Effector memory CD4-positive, alpha-beta T cell (primary cell): ENCODE measurements around the gene MYO5B.

Source experiments
- DNase-seq, 3 donors: peaks; one replicate each; pipeline ENCODE4 v3.0.0-alpha.2; 2020
- H3K27ac ChIP-seq: 2 replicates; pipeline ENCODE4 v1.7.0; 2013; ENCODE audit warnings: mild to moderate bottlenecking, low read length, moderate library complexity; ENCODE audit not compliant: insufficient read depth, poor library complexity, severe bottlenecking
- H3K27me3 ChIP-seq: replicated peaks from 2 replicates; pipeline ENCODE4 v1.7.0; 2013; ENCODE audit warnings: mild to moderate bottlenecking, low read length; ENCODE audit not compliant: insufficient read depth, control insufficient read depth, poor library complexity, severe bottlenecking
- H3K36me3 ChIP-seq: 2 replicates; pipeline ENCODE4 v1.7.0; 2013; ENCODE audit warnings: mild to moderate bottlenecking, low read length, moderate library complexity; ENCODE audit not compliant: control insufficient read depth, insufficient read depth
- H3K4me1 ChIP-seq: 2 replicates; pipeline ENCODE4 v1.7.0; 2013; ENCODE audit warnings: low read length, mild to moderate bottlenecking; ENCODE audit not compliant: control insufficient read depth, insufficient read depth, poor library complexity, severe bottlenecking
- H3K4me3 ChIP-seq: 2 replicates; pipeline ENCODE4 v1.7.0; 2013; ENCODE audit warnings: low read length, low read depth, mild to moderate bottlenecking; ENCODE audit not compliant: insufficient read depth, poor library complexity, severe bottlenecking
- H3K9me3 ChIP-seq: 2 replicates; pipeline ENCODE4 v1.7.0; 2013; ENCODE audit warnings: mild to moderate bottlenecking, low read length, moderate library complexity; ENCODE audit not compliant: control insufficient read depth

MYO5B gene

GRCh38 chr18:50080932-50081560, 113.9 kb downstream of the MYO5B start:
- Histone ChIP-seq H3K4me3 (no peak overlapping the region), H3K36me3 (no peaks in the 10 kb centered on the region), H3K27me3 (no peaks in the 10 kb centered on the region), H3K4me1 (peaks cover 4% of the 10 kb centered on the region), H3K27ac (no peak overlapping the region), H3K9me3 (no peaks in the 10 kb centered on the region)
- no peak for DNase-seq

GRCh38 chr18:50080316-50080715, 114.6 kb downstream of the MYO5B start:
- Histone ChIP-seq H3K4me1 (peaks cover 4% of the 10 kb centered on the region), H3K27me3 (no peaks in the 10 kb centered on the region), H3K9me3 (no peaks in the 10 kb centered on the region), H3K4me3 (no peak overlapping the region), H3K36me3 (no peaks in the 10 kb centered on the region), H3K27ac (no peak overlapping the region)
- DNase-seq: no peak

DNA sequence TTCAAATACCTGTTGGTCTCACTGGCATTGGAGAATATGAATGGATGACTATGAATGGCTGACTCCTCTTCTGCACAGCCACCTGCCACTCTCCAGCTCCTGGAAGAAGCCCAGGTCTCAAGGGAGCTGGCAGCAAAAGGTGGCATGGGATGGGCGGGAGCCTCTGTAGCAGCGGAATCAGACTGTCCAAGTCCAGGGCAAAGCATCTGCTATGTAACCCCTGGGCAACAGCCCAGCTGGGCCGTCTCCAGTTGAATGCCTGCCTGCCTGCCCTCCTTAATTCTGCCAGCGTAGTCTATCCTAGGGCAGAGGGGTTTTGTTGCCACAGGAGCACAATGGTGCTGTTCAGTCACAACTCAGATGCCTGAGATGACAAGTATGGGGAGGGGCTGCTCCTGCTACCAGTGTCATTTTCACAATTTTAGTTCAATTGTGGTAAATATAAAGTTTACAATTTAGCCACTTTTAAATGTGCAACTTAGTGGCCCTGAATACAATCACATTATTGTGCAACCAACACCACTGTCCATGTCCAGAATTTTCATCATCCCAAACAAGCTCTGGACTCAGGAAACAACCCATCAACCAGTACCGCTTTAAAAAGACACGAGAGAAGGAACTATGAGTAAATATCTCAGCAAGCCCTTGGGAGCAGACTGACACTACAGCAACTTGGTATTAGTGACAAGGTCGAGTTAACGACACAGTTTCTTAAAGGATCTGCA, 115.2 kb downstream of the MYO5B start:
- H3K27me3 ChIP-seq: no peaks in the 10 kb centered on the region
- no peak overlapping the region for H3K27ac ChIP-seq
- no peak for DNase-seq
- no peaks in the 10 kb centered on the region for H3K9me3 ChIP-seq
- no peak overlapping the region for H3K4me3 ChIP-seq
- no peaks in the 10 kb centered on the region for H3K36me3 ChIP-seq
- peaks cover 4% of the 10 kb centered on the region for H3K4me1 ChIP-seq

- no peaks in the 10 kb centered on the region for H3K36me3 ChIP-seq
- H3K4me1 ChIP-seq: peaks cover 4% of the 10 kb centered on the region
- no peaks in the 10 kb centered on the region for H3K27me3 ChIP-seq
- no peaks in the 10 kb centered on the region for H3K9me3 ChIP-seq
- no peak overlapping the region for H3K4me3 ChIP-seq
- no peak for DNase-seq
- no peak overlapping the region for H3K27ac ChIP-seq
Observed at GRCh38 chr18:50076277-50076676, 118.7 kb downstream of the MYO5B start.

DNA sequence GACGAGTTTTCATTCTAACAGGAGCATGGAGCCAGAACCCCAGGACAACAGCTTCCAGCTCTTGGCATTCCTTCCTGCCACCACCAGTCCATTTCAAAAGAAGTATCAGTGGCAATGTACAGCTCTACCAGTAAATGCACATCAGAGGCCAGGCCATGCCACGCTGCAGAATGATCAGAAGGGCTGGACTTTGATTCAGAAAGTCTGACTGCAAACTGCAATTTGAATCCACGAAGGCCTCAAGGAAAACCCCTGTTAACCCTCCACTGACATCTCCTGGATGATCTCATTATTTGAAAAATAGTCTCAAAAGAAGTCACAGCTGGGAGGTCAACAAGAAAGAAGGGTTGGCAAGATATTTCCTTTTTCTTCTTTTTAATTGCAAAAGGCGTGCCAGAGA, 119.2 kb downstream of the MYO5B start:
- H3K36me3 ChIP-seq: no peaks in the 10 kb centered on the region
- H3K4me1 ChIP-seq: peaks cover 4% of the 10 kb centered on the region
- no peak overlapping the region for H3K27ac ChIP-seq
- DNase-seq: no peak
- H3K9me3 ChIP-seq: no peaks in the 10 kb centered on the region
- H3K4me3 ChIP-seq: no peak overlapping the region
- no peaks in the 10 kb centered on the region for H3K27me3 ChIP-seq

DNA sequence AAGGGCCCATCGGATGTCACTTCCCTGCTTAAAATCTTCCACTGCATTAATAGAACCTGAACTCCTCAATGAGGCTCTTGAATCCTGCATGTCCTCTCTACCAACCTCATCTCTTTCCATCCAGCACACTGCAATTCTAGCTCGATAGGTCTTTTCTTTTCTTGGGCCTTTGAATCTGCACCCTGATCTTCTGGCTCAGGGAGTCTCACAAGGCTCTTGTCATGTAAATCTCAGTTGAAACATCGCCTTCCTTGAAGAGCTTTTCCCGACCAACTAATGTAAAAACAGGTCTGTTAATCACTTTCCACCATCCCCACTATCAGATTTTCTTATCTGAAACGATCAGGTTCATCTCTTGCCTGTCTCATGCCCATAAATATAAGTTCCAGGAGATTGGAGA, 120.5 kb downstream of the MYO5B start:
- Histone ChIP-seq H3K36me3 (no peaks in the 10 kb centered on the region), H3K27me3 (no peaks in the 10 kb centered on the region)

DNA sequence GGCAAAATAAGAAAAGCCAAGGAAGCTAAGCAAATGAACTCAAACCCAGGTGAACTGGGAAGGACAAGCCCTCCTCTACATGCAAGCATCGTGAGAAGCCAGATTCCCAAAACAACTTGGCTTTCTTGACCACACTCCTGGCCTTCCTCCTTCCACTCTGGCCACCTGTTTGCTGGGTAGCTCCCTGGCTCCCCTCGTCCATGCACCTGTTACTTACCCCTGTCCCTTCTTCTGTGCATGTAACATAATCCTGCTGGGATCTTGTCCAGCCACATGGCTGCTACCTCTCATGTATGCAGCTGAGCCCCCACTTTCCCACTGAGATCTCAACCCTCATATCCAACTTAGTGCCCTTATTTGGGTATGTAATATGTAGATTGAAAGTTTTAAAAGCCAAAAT, 121.6 kb downstream of the MYO5B start:
- H3K9me3 ChIP-seq: no peaks in the 10 kb centered on the region
- no peak for DNase-seq
- H3K4me3 ChIP-seq: no peak overlapping the region
- H3K36me3 ChIP-seq: no peaks in the 10 kb centered on the region
- no peaks in the 10 kb centered on the region for H3K27me3 ChIP-seq
- H3K27ac ChIP-seq: no peak overlapping the region
- H3K4me1 ChIP-seq: peaks cover 4% of the 10 kb centered on the region

More for the DNA sequence above, 120.5 kb downstream of the MYO5B start:
- Histone ChIP-seq H3K4me1 (peaks cover 4% of the 10 kb centered on the region), H3K27ac (no peak overlapping the region), H3K9me3 (no peaks in the 10 kb centered on the region), H3K4me3 (no peak overlapping the region)
- no peak for DNase-seq

DNA sequence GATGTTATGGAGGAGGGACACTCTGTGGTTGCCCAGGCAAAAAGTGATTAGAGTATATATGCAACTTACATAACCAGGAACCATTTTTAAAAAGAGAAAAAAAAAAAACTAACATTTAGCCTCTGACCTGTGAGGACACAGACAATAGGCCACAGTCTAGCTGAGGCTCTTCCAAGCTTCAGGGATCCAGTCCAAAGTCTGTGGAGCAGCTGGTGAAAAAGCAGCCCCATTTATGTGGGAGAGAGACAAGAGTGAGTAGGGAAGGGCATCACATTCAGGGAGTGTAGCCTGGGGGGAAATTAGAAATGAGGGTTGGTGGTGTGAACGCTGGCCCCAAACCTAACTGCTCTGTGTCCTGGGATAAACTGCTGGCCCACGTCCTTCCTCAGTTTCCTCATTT, 122.8 kb downstream of the MYO5B start:
- H3K36me3 ChIP-seq: no peaks in the 10 kb centered on the region
- peaks cover 4% of the 10 kb centered on the region for H3K4me1 ChIP-seq
- no peaks in the 10 kb centered on the region for H3K9me3 ChIP-seq
- H3K4me3 ChIP-seq: no peak overlapping the region
- no peak overlapping the region for H3K27ac ChIP-seq
- no peak for DNase-seq
- H3K27me3 ChIP-seq: no peaks in the 10 kb centered on the region

GRCh38 chr18:50071397-50071796, 123.5 kb downstream of the MYO5B start:
- no peak for DNase-seq
- Histone ChIP-seq H3K4me3 (no peak overlapping the region), H3K9me3 (no peaks in the 10 kb centered on the region), H3K27ac (no peak overlapping the region), H3K36me3 (no peaks in the 10 kb centered on the region), H3K4me1 (peaks cover 4% of the 10 kb centered on the region), H3K27me3 (no peaks in the 10 kb centered on the region)

DNA sequence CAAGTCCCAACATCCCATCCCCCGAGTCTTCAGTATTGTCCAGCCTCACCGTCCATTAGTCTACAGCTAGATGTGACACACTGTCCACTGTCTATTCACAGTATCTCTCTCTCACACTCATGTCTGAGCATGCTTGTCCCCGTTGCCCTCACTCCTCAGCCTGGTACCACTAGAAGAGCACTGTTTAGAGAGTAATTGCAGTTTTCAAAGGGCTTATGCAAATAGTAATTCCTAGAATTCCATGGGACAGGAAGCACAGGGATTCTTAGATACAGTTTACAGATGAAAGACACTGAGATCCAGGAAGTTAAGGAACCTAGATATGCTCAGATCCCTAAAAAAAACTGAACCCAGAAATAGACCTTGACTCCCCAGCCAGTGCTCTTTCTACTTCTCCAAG, 125.5 kb downstream of the MYO5B start:
- Histone ChIP-seq H3K27ac (no peak overlapping the region), H3K27me3 (no peaks in the 10 kb centered on the region), H3K9me3 (no peaks in the 10 kb centered on the region), H3K4me3 (no peak overlapping the region), H3K36me3 (no peaks in the 10 kb centered on the region), H3K4me1 (no peaks in the 10 kb centered on the region)
- no peak for DNase-seq
